Urinary bladder (tissue), 4 donors: ENCODE measurements around the gene DRD2. TPM values are rescaled to one million over a fixed set of nuclear protein-coding genes. Genes with fewer than 3 reads are reported as not detected.

Experiments used
- DNase-seq: peaks from one replicate; pipeline ENCODE4 v3.0.0-alpha.2; 2015; ENCODE audit errors: extremely low spot score
- H3K27ac ChIP-seq: one replicate; pipeline ENCODE4 v1.5.1; 2013; ENCODE audit warnings: low read depth, mild to moderate bottlenecking, moderate library complexity
- H3K36me3 ChIP-seq: one replicate; pipeline ENCODE4 v1.6.1; 2013; ENCODE audit warnings: mild to moderate bottlenecking, moderate library complexity; ENCODE audit not compliant: insufficient read depth
- H3K4me1 ChIP-seq: one replicate; pipeline ENCODE4 v1.6.1; 2013; ENCODE audit warnings: mild to moderate bottlenecking, moderate library complexity; ENCODE audit not compliant: insufficient read depth
- H3K4me3 ChIP-seq: one replicate; pipeline ENCODE4 v1.5.1; 2013; ENCODE audit warnings: low read depth, low read length
- WGBS: extraction: QIAGEN DNeasy Blood & Tissue Kit; methylation state at CpG from one replicate; pipeline ENCODE4 v1.1.7; 2013; 5-methylcytosine and 5-hydroxymethylcytosine counted together
- polyA plus RNA-seq: library from polyadenylated mRNA; stranded (reverse); fragments of 200-250 nt; gene quantifications from one replicate; pipeline ENCODE4 v1.2.3, GENCODE V29; 2013
- total RNA-seq: library from RNA; depleted of rRNA; stranded (reverse); fragments of >200 nt; gene quantifications from one replicate; pipeline ENCODE4 v1.2.3, GENCODE V29; 2014
- donor health status: healthy with polysubstance abuse.
- donor health status: healthy.

DRD2 gene
- total and polyA plus RNA-seq, 2 donors, result 0.23 to 0.32 TPM

GRCh38 chr11:113504071-113504470 lies 28.9 kb upstream of the DRD2 start:
- Histone ChIP-seq H3K36me3 (no peaks in the 10 kb centered on the region), H3K4me1 (no peaks in the 10 kb centered on the region), H3K4me3 (no peak overlapping the region), H3K27ac (no peak overlapping the region)
- no peak for DNase-seq
- 78% methylated on average over 3 of the region's 3 CpGs for WGBS

DNA sequence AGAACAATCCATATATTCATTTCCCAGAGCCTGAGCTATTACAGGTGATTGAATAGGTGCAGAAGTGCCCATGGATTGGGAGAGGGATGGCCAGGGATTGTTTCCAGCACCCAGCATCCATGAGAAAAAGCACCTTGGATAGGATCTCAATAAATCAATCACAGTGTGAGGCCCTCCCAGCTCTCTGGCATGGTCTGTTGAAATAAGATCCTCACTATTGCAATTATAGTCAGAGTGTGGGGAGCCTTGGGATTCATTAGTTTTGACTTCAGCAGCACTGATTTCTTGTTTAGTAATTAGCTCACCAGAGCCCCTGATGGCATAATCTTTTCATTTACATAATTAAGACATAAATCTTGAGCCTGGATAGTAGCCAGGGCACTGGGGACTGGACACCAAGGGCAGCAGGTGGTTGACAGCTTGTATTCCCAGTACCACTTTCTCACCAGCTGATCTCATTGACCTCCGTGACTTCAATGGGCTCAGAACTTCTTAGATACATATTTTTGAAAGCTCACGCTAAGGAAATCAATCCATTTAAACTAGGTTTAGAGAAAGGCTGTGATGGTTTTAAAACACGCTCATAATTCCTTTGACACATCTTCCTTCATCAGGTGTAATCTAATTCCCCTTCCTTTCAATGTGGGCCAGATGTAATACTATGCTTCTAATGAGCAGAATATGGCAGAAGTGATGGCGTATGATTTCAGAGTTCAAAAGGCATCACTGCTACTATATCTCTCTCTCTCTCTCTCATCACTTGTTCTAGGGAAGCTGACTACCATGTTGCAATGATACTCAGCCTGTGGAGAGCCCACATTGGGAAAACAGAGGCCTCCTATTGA lies 22.1 kb upstream of the DRD2 start:
- WGBS, result 87% methylated on average over 4 of the region's 4 CpGs
- Histone ChIP-seq H3K36me3 (no peaks in the 10 kb centered on the region), H3K4me1 (no peaks in the 10 kb centered on the region), H3K4me3 (no peak overlapping the region), H3K27ac (no peak overlapping the region)
- DNase-seq, result no peak

- WGBS, result 87% methylated on average over 3 of the region's 3 CpGs
Observed at GRCh38 chr11:113496026-113496651, 20.9 kb upstream of the DRD2 start.

DNA sequence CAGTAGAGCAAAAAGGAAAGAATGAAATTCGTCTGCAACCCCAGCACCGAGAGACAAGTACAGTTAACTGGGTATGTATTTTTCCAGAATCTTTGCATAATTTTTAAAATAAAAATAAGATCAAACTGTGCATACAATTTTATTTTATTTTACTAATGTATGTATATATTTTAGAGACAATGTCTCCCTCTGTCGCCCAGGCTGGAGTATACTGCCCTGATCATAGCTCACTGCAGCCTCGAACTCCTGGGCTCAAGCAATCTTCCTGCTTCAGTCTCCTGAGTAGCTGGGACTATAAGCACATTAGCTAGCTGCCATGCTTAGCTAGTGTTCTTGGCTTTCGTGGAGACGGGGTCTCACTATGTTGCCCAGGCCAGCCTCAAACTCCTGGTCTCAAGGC lies 18.8 kb upstream of the DRD2 start:
- WGBS, result 86% methylated on average over 6 of the region's 6 CpGs
- no peak overlapping the region for H3K4me3 ChIP-seq
- no peaks in the 10 kb centered on the region for H3K36me3 ChIP-seq
- no peaks in the 10 kb centered on the region for H3K4me1 ChIP-seq
- DNase-seq, result no peak
- H3K27ac ChIP-seq, result no peak overlapping the region

More at GRCh38 chr11:113496026-113496651, 20.9 kb upstream of the DRD2 start:
- no peak for DNase-seq
- H3K27ac ChIP-seq, result no peak overlapping the region
- no peaks in the 10 kb centered on the region for H3K4me1 ChIP-seq
- H3K4me3 ChIP-seq, result no peak overlapping the region
- no peaks in the 10 kb centered on the region for H3K36me3 ChIP-seq

- DNase-seq, result no peak
- Histone ChIP-seq H3K4me3 (no peak overlapping the region), H3K4me1 (no peaks in the 10 kb centered on the region), H3K27ac (no peak overlapping the region), H3K36me3 (no peaks in the 10 kb centered on the region)
- WGBS, result 89% methylated on average over 2 of the region's 2 CpGs
Observed at GRCh38 chr11:113493206-113493605, 18.0 kb upstream of the DRD2 start.

GRCh38 chr11:113488931-113489351 lies 13.7 kb upstream of the DRD2 start:
- Histone ChIP-seq H3K27ac (no peak overlapping the region), H3K4me3 (no peak overlapping the region), H3K4me1 (no peaks in the 10 kb centered on the region), H3K36me3 (no peaks in the 10 kb centered on the region)
- DNase-seq, result no peak

- Histone ChIP-seq H3K27ac (no peak overlapping the region), H3K4me3 (no peak overlapping the region), H3K36me3 (no peaks in the 10 kb centered on the region), H3K4me1 (no peaks in the 10 kb centered on the region)
- 83% methylated on average over 4 of the region's 4 CpGs for WGBS
- no peak for DNase-seq
Observed at GRCh38 chr11:113487622-113488021, 12.4 kb upstream of the DRD2 start.

GRCh38 chr11:113484223-113484622 lies 9.0 kb upstream of the DRD2 start:
- 88% methylated on average over 2 of the region's 2 CpGs for WGBS
- Histone ChIP-seq H3K4me3 (no peak overlapping the region), H3K36me3 (no peaks in the 10 kb centered on the region), H3K27ac (no peak overlapping the region), H3K4me1 (no peaks in the 10 kb centered on the region)
- DNase-seq, result no peak

GRCh38 chr11:113481672-113482071 lies 6.5 kb upstream of the DRD2 start:
- H3K27ac ChIP-seq, result no peak overlapping the region
- DNase-seq, result no peak
- H3K4me1 ChIP-seq, result no peaks in the 10 kb centered on the region
- no peaks in the 10 kb centered on the region for H3K36me3 ChIP-seq
- WGBS, result 82% methylated on average over 3 of the region's 3 CpGs
- H3K4me3 ChIP-seq, result no peak overlapping the region

DNA sequence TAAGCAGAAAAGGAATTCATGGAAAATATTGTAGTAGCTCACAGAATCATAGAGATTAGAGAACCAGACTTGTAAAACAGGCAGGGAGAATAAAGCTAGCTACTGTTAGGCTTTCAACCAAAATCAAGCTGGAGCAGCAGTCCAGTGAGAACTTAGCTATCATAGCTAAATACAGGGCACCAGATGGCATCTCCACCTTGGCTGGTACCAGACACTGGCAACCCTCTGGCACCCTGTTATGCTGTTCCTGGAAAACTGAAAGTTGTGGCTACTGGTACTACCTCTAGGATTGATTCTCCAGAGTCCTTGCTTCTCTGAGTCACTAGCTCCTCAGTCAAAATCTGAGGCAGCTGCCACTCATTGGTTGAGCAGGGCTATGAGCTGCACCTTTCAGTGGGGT lies 6.0 kb upstream of the DRD2 start:
- Histone ChIP-seq H3K4me3 (no peak overlapping the region), H3K27ac (no peak overlapping the region), H3K36me3 (no peaks in the 10 kb centered on the region), H3K4me1 (no peaks in the 10 kb centered on the region)
- no peak for DNase-seq

DNA sequence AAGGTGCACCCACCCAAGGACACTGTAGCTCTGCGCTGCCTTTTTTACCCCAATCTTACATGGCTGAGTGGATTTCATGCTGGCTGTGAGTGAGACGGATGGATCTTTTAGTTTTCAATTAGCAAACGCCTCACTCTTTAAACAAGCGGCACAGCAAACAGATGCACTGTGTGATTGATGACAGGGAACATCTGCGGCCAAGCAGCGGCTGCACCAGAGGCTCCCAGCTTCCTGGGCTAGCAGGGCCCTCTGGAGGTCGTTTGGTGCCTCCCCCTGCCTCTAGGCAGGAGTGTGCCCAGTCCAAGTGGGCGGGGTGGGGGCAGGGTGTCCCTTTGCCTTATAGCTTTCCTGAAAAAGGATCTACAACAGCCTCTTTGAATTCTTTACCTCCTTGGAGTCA lies 2.1 kb upstream of the DRD2 start:
- WGBS, result 20% methylated on average over 8 of the region's 8 CpGs
- Histone ChIP-seq H3K4me1 (no peaks in the 10 kb centered on the region), H3K4me3 (no peak overlapping the region), H3K36me3 (no peaks in the 10 kb centered on the region), H3K27ac (no peak overlapping the region)
- DNase-seq, result no peak

- Histone ChIP-seq H3K4me3 (no peak overlapping the region), H3K4me1 (no peaks in the 10 kb centered on the region), H3K36me3 (no peaks in the 10 kb centered on the region), H3K27ac (no peak overlapping the region)
- WGBS, result 84% methylated on average over 3 of the region's 3 CpGs
- no peak for DNase-seq
Observed at GRCh38 chr11:113476553-113476952, 1.4 kb upstream of the DRD2 start.

GRCh38 chr11:113474362-113475159 lies 637 bp downstream of the DRD2 start:
- under 1% methylated on average over 70 of the region's 70 CpGs for WGBS
- Histone ChIP-seq H3K36me3 (no peaks in the 10 kb centered on the region), H3K4me3 (no peak overlapping the region), H3K4me1 (no peaks in the 10 kb centered on the region), H3K27ac (no peak overlapping the region)
- DNase-seq, result peak; percentile 88

DNA sequence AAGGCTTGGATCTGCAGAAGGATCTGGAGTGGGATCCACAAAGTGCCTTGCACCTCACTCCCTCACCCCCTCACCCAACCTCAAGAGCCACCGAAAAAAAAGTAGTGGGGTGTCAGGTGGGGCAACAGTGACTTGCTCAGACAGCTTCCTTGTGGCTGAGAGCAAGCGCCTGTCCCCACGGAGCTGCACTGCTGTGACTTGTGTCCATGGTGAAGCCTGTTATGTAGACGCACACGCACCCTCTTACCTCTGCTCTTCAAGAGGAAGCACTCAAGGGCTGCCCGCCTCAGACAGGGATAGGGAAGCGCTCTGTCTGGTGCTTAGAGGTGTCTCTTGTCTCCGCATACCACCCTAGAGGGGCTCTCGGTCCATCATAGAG lies 1.2 kb downstream of the DRD2 start:
- no peaks in the 10 kb centered on the region for H3K36me3 ChIP-seq
- no peak overlapping the region for H3K4me3 ChIP-seq
- H3K27ac ChIP-seq, result no peak overlapping the region
- no peak for DNase-seq
- 25% methylated on average over 9 of the region's 9 CpGs for WGBS
- no peaks in the 10 kb centered on the region for H3K4me1 ChIP-seq
